Fibroblast of lung (primary cell): ENCODE data around the gene PHLDA2.

Experiments
- EZH2 ChIP-seq: IDR thresholded peaks from 2 replicates; pipeline ENCODE4 v1.5.1; 2012; ENCODE audit warnings: low read length, control low read depth, mild to moderate bottlenecking; ENCODE audit errors: missing control alignments
- TF ChIP-seq, protein P1 (sequence below), 2 donors: IDR thresholded peaks in 1 of 2; conservative IDR thresholded peaks in 1 of 2; 1 replicate in 1 of 2; 2 replicates in 1 of 2; pipeline ENCODE4 v1.5.1; 2011 to 2012; ENCODE audit warnings: low read length in 2 of 2, control low read depth in 1 of 2, inconsistent platforms in 1 of 2, low read depth in 1 of 2, mild to moderate bottlenecking in 1 of 2

DNA sequence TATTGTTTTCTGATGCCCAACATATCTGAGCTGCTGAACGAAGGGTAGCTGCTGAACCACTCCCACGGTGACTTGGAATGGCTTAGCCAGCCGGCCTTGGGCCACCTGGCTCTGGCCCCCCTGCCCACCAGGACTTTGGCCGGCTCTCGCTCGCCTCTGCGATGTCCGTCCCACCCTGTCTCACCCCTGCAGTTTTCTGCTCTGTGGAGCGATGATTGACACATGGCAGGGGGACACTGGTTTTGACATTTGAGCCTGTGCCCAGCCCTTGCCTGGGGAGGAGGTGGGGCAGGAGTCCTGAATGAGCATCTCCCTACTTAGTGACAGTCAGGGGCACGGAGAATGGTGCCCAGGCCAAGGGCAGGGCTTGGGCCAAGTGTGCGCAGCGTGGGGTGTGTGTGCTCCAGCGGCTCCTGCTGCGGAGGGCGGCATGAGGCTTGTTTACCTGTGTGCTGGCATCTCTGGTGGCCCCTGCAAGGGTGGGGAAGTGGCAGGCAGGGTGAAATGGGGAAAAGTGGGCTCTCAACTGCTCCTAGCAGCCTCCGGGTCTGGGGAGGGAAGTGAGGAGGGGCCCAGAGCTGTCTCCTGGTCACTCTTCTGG lies 27.9 kb downstream of the PHLDA2 start:
- TF ChIP-seq, protein P1, sequence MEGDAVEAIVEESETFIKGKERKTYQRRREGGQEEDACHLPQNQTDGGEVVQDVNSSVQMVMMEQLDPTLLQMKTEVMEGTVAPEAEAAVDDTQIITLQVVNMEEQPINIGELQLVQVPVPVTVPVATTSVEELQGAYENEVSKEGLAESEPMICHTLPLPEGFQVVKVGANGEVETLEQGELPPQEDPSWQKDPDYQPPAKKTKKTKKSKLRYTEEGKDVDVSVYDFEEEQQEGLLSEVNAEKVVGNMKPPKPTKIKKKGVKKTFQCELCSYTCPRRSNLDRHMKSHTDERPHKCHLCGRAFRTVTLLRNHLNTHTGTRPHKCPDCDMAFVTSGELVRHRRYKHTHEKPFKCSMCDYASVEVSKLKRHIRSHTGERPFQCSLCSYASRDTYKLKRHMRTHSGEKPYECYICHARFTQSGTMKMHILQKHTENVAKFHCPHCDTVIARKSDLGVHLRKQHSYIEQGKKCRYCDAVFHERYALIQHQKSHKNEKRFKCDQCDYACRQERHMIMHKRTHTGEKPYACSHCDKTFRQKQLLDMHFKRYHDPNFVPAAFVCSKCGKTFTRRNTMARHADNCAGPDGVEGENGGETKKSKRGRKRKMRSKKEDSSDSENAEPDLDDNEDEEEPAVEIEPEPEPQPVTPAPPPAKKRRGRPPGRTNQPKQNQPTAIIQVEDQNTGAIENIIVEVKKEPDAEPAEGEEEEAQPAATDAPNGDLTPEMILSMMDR (conservative IDR thresholded peaks at IDR 0.05 in 1 of 2, IDR thresholded peaks at IDR 0.05 in 1 of 2; ENCODE audit: low read depth in 1 of 2, low read length in 2 of 2), result no peak
- no peak for TF ChIP-seq EZH2
